Measurements from ENCODE around the gene CSMD2.

DNA sequence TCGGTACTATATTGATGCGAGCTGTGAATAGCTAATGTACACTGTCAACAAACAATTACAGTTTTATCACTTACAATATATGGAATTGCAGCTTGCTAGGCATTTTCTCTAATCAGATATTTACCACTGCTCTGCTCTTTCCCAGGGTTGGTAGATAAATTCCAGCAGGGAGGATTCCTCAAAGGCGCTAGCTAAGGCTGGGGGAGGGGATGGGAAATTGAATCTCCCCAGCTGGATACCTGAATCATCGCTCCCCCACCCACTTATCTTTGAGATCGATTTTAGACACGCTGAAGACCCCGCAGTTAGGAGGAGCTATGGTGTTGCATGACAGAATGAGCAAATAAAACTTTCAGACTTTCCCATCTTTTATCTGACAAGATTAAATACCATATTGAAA, 127.2 kb downstream of the CSMD2 start:
- TF ChIP-seq, protein P1, sequence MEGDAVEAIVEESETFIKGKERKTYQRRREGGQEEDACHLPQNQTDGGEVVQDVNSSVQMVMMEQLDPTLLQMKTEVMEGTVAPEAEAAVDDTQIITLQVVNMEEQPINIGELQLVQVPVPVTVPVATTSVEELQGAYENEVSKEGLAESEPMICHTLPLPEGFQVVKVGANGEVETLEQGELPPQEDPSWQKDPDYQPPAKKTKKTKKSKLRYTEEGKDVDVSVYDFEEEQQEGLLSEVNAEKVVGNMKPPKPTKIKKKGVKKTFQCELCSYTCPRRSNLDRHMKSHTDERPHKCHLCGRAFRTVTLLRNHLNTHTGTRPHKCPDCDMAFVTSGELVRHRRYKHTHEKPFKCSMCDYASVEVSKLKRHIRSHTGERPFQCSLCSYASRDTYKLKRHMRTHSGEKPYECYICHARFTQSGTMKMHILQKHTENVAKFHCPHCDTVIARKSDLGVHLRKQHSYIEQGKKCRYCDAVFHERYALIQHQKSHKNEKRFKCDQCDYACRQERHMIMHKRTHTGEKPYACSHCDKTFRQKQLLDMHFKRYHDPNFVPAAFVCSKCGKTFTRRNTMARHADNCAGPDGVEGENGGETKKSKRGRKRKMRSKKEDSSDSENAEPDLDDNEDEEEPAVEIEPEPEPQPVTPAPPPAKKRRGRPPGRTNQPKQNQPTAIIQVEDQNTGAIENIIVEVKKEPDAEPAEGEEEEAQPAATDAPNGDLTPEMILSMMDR (IDR thresholded peaks at IDR 0.05; ENCODE audit: insufficient read depth, low read length, poor library complexity, severe bottlenecking) = no peak
- no peak for TF ChIP-seq EZH2phosphoT487 (conservative IDR thresholded peaks at IDR 0.05; ENCODE audit: low read length)
